DOHH2 (cell line): Measurements from ENCODE around the gene USH2A.

Experiments
- H3F3A ChIP-seq: fragments of 200-600 bp; sonication (generic), shearing (Covaris generic); 2 replicates; pipeline ENCODE4 v1.6.0; 2016; ENCODE audit warnings: antibody characterized with exemption, mild to moderate bottlenecking; ENCODE audit not compliant: control insufficient read depth, insufficient read depth
- H3K27ac ChIP-seq: fragments of 200-600 bp; sonication (generic); 2 replicates; pipeline ENCODE4 v1.5.1; 2014; ENCODE audit warnings: low read depth, mild to moderate bottlenecking, low read length, moderate library complexity
- H3K27me3 ChIP-seq: fragments of 200-600 bp; sonication (generic); 2 replicates; pipeline ENCODE4 v1.6.1; 2014; ENCODE audit warnings: mild to moderate bottlenecking, low read length, mixed read lengths; ENCODE audit not compliant: control insufficient read depth
- H3K36me3 ChIP-seq: fragments of 200-600 bp; sonication (generic); 2 replicates; pipeline ENCODE4 v1.6.1; 2014; ENCODE audit warnings: mild to moderate bottlenecking, low read length, moderate library complexity, mixed read lengths; ENCODE audit not compliant: control insufficient read depth
- H3K4me1 ChIP-seq: fragments of 200-600 bp; sonication (generic); 2 replicates; pipeline ENCODE4 v1.6.1; 2014; ENCODE audit warnings: mild to moderate bottlenecking, low read length, mixed read lengths; ENCODE audit not compliant: control insufficient read depth
- H3K4me2 ChIP-seq: fragments of 200-600 bp; sonication (generic); 2 replicates; pipeline ENCODE4 v1.6.0; 2014; ENCODE audit warnings: mild to moderate bottlenecking, low read length, moderate library complexity
- H3K4me3 ChIP-seq: fragments of 200-600 bp; sonication (generic); 2 replicates; pipeline ENCODE4 v1.5.1; 2014; ENCODE audit warnings: mild to moderate bottlenecking, low read length, mixed read lengths
- H3K79me2 ChIP-seq: fragments of 200-600 bp; sonication (generic); 2 replicates; pipeline ENCODE4 v1.6.1; 2014; ENCODE audit warnings: mild to moderate bottlenecking, low read length, mixed read lengths; ENCODE audit not compliant: control insufficient read depth
- H3K9me2 ChIP-seq: fragments of 200-600 bp; sonication (generic); replicated peaks from 2 replicates; pipeline ENCODE4 v1.6.1; 2014; ENCODE audit warnings: mild to moderate bottlenecking, low read length, mixed read lengths; ENCODE audit not compliant: control insufficient read depth
- H3K9me3 ChIP-seq: fragments of 200-600 bp; sonication (generic); 2 replicates; pipeline ENCODE4 v1.6.1; 2014; ENCODE audit warnings: antibody characterized with exemption, low read length, mixed read lengths; ENCODE audit not compliant: control insufficient read depth, insufficient read depth
- H4K20me1 ChIP-seq: fragments of 200-600 bp; sonication (generic); 2 replicates; pipeline ENCODE4 v1.6.0; 2014; ENCODE audit warnings: low read depth, mild to moderate bottlenecking, antibody characterized with exemption, low read length, moderate library complexity; ENCODE audit not compliant: control insufficient read depth, insufficient read depth
- EZH2phosphoT487 ChIP-seq: fragments of 200-600 bp; sonication (generic); IDR thresholded peaks from 2 replicates; pipeline ENCODE4 v1.6.1; 2017; ENCODE audit warnings: borderline replicate concordance, mild to moderate bottlenecking, antibody characterized with exemption, low read length, moderate library complexity, mixed read lengths
- TF ChIP-seq, protein P1 (sequence below): fragments of 200-600 bp; sonication (generic); IDR thresholded peaks from one replicate; pipeline ENCODE4 v1.5.1; 2014; ENCODE audit warnings: antibody characterized with exemption, mild to moderate bottlenecking, low read depth, low read length; ENCODE audit not compliant: poor library complexity, severe bottlenecking

Gene USH2A

GRCh38 chr1:215794156-215794555, 629.1 kb downstream of the USH2A start:
- H3K4me1 ChIP-seq, result no peaks in the 10 kb centered on the region
- no peaks in the 10 kb centered on the region for H3K27me3 ChIP-seq
- TF ChIP-seq, protein P1, sequence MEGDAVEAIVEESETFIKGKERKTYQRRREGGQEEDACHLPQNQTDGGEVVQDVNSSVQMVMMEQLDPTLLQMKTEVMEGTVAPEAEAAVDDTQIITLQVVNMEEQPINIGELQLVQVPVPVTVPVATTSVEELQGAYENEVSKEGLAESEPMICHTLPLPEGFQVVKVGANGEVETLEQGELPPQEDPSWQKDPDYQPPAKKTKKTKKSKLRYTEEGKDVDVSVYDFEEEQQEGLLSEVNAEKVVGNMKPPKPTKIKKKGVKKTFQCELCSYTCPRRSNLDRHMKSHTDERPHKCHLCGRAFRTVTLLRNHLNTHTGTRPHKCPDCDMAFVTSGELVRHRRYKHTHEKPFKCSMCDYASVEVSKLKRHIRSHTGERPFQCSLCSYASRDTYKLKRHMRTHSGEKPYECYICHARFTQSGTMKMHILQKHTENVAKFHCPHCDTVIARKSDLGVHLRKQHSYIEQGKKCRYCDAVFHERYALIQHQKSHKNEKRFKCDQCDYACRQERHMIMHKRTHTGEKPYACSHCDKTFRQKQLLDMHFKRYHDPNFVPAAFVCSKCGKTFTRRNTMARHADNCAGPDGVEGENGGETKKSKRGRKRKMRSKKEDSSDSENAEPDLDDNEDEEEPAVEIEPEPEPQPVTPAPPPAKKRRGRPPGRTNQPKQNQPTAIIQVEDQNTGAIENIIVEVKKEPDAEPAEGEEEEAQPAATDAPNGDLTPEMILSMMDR, result no peak
- no peak for TF ChIP-seq EZH2phosphoT487
- no peak overlapping the region for H3K4me3 ChIP-seq
- H3K4me2 ChIP-seq, result no peak overlapping the region
- no peaks in the 10 kb centered on the region for H3F3A ChIP-seq
- H3K9me2 ChIP-seq, result no peaks in the 10 kb centered on the region
- no peak overlapping the region for H3K27ac ChIP-seq
- H4K20me1 ChIP-seq, result no peaks in the 10 kb centered on the region
- H3K79me2 ChIP-seq, result no peaks in the 10 kb centered on the region
- H3K9me3 ChIP-seq, result no peaks in the 10 kb centered on the region
- H3K36me3 ChIP-seq, result no peaks in the 10 kb centered on the region

DNA sequence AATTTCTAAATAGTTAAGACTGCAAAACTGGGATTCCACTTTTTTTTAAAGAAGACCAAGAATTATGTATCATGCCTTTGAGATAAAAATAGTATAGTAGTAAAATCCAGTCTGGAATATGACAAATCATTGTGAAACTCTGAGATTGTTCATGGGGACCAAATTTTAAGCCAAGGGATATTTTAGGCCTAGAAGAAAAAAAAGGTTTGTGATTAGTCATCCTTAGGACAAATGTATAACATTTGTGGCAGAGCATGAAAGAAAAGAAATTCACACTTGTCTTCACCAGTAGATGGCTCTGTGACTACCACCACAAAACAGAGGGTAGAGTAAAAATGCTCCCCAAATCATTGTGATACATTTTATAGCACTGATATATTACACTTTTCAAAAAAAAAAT, 630.1 kb downstream of the USH2A start:
- no peaks in the 10 kb centered on the region for H3K9me3 ChIP-seq
- H3K36me3 ChIP-seq, result no peaks in the 10 kb centered on the region
- H3K4me2 ChIP-seq, result no peak overlapping the region
- TF ChIP-seq, protein P1, result peak; percentile 28
- no peak for TF ChIP-seq EZH2phosphoT487
- H3K27ac ChIP-seq, result no peak overlapping the region
- no peaks in the 10 kb centered on the region for H4K20me1 ChIP-seq
- H3K79me2 ChIP-seq, result no peaks in the 10 kb centered on the region
- H3K4me1 ChIP-seq, result no peaks in the 10 kb centered on the region
- no peaks in the 10 kb centered on the region for H3K27me3 ChIP-seq
- H3K9me2 ChIP-seq, result no peaks in the 10 kb centered on the region
- H3F3A ChIP-seq, result no peaks in the 10 kb centered on the region
- no peak overlapping the region for H3K4me3 ChIP-seq

DNA sequence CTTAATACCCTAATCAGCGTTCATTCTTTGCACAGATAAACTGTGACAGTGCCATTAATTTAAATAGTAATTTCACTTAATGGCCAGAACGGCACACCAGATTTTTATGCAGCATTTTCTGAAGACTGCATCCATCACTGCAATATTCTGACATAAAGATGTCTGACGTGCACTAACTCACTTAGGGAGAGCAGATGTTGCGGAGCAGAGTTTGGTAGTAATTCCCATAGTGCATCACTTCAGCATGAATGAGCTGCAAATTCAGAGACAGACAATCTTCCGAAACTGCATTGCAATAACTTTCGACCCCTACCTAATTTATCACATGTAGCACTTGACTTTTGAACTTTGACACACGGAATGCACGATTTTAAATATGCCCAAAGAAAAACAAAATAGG, 630.8 kb downstream of the USH2A start:
- H3F3A ChIP-seq, result no peaks in the 10 kb centered on the region
- no peaks in the 10 kb centered on the region for H3K4me1 ChIP-seq
- no peak overlapping the region for H3K27ac ChIP-seq
- no peak overlapping the region for H3K4me2 ChIP-seq
- H3K79me2 ChIP-seq, result no peaks in the 10 kb centered on the region
- no peaks in the 10 kb centered on the region for H3K36me3 ChIP-seq
- H3K4me3 ChIP-seq, result no peak overlapping the region
- no peaks in the 10 kb centered on the region for H4K20me1 ChIP-seq
- TF ChIP-seq EZH2phosphoT487, result no peak
- TF ChIP-seq, protein P1, result no peak
- no peaks in the 10 kb centered on the region for H3K27me3 ChIP-seq
- H3K9me2 ChIP-seq, result no peaks in the 10 kb centered on the region
- H3K9me3 ChIP-seq, result no peaks in the 10 kb centered on the region

GRCh38 chr1:215789981-215790380, 633.3 kb downstream of the USH2A start:
- Histone ChIP-seq H3K4me2 (no peak overlapping the region), H3K9me3 (no peaks in the 10 kb centered on the region), H3K27ac (no peak overlapping the region), H3K79me2 (no peaks in the 10 kb centered on the region), H3K27me3 (no peaks in the 10 kb centered on the region), H3K36me3 (no peaks in the 10 kb centered on the region), H4K20me1 (no peaks in the 10 kb centered on the region), H3K4me3 (no peak overlapping the region), H3F3A (no peaks in the 10 kb centered on the region), H3K9me2 (no peaks in the 10 kb centered on the region), H3K4me1 (no peaks in the 10 kb centered on the region)
- TF ChIP-seq, protein P1, result no peak
- TF ChIP-seq EZH2phosphoT487, result no peak
